ENCODE results near the gene ACTL10. TPM values are rescaled to one million over a fixed set of nuclear protein-coding genes. Genes with fewer than 3 reads are reported as not detected.

ACTL10 gene
- total RNA-seq, 1 experiment from 2014 or later = 5.4 TPM

DNA sequence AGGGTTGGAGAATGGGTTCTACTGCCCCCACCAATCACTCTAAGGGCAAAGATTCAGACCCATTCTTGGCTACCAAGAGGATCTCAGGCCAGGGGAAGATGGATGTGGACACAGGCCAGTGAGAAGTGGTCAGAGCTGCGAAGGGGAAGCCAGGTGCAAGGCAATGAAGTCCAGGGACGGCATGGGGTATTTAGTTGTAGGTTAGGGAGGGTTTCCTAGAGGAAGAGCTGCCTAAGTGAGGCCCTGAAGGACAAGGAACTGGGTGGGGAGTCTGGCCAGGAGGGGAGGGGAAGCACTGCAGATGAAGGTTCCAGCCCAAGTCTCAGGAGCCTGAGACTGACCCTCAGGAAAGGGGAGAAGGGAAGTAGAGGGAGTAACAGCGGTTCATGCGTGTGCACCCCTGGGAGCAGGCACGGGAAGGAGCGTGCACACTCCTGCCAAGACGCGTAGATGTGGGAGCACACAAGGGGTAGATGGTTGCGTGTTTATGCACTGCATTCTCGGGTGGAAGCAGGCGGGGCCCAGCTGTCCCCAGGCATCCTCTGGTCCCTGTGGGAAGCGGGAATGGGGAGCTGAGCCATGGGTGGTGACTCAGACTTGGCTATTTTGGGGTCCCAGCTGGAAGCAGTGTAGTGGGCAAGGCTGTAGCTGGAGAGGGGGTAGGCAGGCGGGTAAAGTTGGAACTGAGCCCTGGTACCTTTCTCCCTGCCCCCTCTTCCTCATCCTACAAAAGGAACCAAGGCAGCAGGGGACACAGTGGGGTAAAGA lies 3.3 kb downstream of the ACTL10 start:
- Mint-ChIP-seq H3K4me1 (ENCODE audit: low read depth, unreplicated experiment) (peaks cover 34% of the 10 kb centered on the region), H3K27ac (ENCODE audit: unreplicated experiment) (no peak overlapping the region), H3K36me3 (ENCODE audit: insufficient read depth, unreplicated experiment) (peaks cover 60% of the 10 kb centered on the region), H3K9me3 (ENCODE audit: low read depth, unreplicated experiment) (no peaks in the 10 kb centered on the region), H3K27me3 (ENCODE audit: unreplicated experiment) (no peaks in the 10 kb centered on the region), H3K4me3 (ENCODE audit: low read depth, unreplicated experiment) (no peak overlapping the region)
- no peak for DNase-seq
- intact Hi-C loops (cut with micrococcal nuclease; ENCODE audit: unreplicated experiment) = loop anchor here (5.0 to 10.0 kb wide), 3 partner anchors 62 to 445 kb away; partner anchors contain the start of genes CDK5RAP1, EIF2S2 and ZNF341
- CTCF ChIA-PET = no interaction called here
- no TSS peak for BruUV-seq (replicated peaks)
- TF ChIP-seq, protein P1, sequence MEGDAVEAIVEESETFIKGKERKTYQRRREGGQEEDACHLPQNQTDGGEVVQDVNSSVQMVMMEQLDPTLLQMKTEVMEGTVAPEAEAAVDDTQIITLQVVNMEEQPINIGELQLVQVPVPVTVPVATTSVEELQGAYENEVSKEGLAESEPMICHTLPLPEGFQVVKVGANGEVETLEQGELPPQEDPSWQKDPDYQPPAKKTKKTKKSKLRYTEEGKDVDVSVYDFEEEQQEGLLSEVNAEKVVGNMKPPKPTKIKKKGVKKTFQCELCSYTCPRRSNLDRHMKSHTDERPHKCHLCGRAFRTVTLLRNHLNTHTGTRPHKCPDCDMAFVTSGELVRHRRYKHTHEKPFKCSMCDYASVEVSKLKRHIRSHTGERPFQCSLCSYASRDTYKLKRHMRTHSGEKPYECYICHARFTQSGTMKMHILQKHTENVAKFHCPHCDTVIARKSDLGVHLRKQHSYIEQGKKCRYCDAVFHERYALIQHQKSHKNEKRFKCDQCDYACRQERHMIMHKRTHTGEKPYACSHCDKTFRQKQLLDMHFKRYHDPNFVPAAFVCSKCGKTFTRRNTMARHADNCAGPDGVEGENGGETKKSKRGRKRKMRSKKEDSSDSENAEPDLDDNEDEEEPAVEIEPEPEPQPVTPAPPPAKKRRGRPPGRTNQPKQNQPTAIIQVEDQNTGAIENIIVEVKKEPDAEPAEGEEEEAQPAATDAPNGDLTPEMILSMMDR (IDR thresholded peaks at IDR 0.05; ENCODE audit: unreplicated experiment) = no peak

DNA sequence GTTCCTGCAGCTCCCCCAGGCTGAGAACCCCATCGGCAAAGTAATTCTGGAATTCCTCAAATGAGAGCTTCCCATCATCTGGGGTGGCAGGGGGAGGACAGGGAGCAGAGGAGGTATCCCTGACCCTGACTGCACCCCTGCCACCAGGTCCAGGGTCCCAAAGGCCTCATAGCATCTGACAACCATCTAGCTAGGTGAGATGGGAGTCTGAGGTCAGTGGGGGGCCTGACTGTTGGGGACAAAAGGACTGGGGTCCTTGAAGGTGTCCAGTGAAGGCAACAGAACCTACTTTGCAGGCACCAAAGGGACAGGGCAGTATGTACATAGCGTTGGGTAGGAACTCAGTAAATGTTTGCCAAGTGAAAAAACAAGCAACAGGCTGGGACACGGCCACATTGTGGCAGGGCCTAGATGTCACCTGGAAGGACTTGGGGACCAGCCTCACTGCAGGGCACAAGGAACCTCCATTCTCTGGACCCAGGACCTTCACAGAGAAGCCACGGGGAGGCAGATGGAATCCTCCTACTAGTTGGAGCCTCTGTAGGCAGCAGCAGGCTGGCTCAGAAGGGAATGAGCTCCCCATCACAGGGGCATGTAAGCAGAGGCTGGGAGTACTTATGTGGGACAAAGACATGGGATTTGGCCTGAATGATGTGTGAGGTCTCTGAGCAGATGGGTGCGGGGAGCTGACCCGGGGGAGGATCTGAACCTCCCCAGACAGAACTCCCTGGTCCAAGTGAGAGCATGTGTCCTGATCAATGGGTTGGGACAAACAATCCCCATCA lies 4.2 kb downstream of the ACTL10 start:
- peaks cover 59% of the 10 kb centered on the region for H3K36me3 Mint-ChIP-seq (ENCODE audit: insufficient read depth, unreplicated experiment)
- BruUV-seq (replicated peaks) = no TSS peak
- no peaks in the 10 kb centered on the region for H3K9me3 Mint-ChIP-seq (ENCODE audit: low read depth, unreplicated experiment)
- H3K27ac Mint-ChIP-seq (ENCODE audit: unreplicated experiment) = no peak overlapping the region
- TF ChIP-seq, protein P1 (IDR thresholded peaks at IDR 0.05; ENCODE audit: unreplicated experiment) = no peak
- H3K4me1 Mint-ChIP-seq (ENCODE audit: low read depth, unreplicated experiment) = peaks cover 30% of the 10 kb centered on the region
- DNase-seq = no peak
- intact Hi-C loops (cut with micrococcal nuclease; ENCODE audit: unreplicated experiment) = no loop called here
- no peaks in the 10 kb centered on the region for H3K27me3 Mint-ChIP-seq (ENCODE audit: unreplicated experiment)
- no peak overlapping the region for H3K4me3 Mint-ChIP-seq (ENCODE audit: low read depth, unreplicated experiment)
- CTCF ChIA-PET = interaction anchor here (0.6 kb wide), 1 partner anchor 267 kb away, joined by 3 read pairs; no protein-coding TSS in a partner anchor

DNA sequence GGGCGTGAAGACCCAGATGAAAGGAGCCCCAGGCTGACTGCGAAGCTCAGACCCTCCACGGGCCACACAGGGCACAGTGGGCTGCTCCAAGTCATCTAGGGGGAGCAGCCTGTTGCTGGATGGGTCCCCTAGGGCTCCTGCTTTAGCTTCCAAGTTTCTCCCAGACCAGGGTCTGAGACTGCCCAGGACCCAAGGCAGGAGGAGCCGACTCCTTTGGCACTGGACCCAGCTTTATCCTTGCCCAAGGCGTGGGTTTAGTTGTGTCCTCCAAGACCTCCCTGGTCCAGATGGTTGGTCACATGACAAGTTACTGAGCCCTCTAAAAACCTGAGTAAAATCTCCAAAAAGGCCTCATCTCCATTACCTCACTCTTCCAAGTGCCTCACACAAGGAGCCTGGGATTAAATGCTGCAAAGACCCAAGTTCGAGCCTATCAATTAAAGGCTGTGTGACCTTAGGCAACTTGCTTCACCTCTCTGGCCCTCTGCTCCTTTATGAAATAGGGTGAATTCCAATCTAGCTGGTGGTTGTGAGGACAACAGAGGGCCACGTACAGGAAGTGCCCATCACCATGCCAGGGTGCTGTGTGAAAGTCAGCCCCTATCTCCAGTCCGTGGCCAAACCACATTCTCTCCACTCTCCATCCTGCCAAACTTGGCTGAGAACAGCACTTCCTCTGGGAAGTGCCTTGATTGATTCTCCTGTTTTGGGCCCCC lies 5.0 kb downstream of the ACTL10 start:
- Mint-ChIP-seq H3K9me3 (ENCODE audit: low read depth, unreplicated experiment) (no peaks in the 10 kb centered on the region), H3K27ac (ENCODE audit: unreplicated experiment) (no peak overlapping the region), H3K27me3 (ENCODE audit: unreplicated experiment) (no peaks in the 10 kb centered on the region), H3K4me3 (ENCODE audit: low read depth, unreplicated experiment) (no peak overlapping the region), H3K36me3 (ENCODE audit: insufficient read depth, unreplicated experiment) (peaks cover 59% of the 10 kb centered on the region), H3K4me1 (ENCODE audit: low read depth, unreplicated experiment) (peaks cover 21% of the 10 kb centered on the region)
- CTCF ChIA-PET = interaction anchor here (0.6 kb wide), 1 partner anchor 266 kb away, joined by 3 read pairs; no protein-coding TSS in a partner anchor
- no peak for DNase-seq
- TF ChIP-seq, protein P1 (IDR thresholded peaks at IDR 0.05; ENCODE audit: unreplicated experiment) = no peak
- intact Hi-C loops (cut with micrococcal nuclease; ENCODE audit: unreplicated experiment) = no loop called here
- BruUV-seq (replicated peaks) = TSS peak; percentile 15

DNA sequence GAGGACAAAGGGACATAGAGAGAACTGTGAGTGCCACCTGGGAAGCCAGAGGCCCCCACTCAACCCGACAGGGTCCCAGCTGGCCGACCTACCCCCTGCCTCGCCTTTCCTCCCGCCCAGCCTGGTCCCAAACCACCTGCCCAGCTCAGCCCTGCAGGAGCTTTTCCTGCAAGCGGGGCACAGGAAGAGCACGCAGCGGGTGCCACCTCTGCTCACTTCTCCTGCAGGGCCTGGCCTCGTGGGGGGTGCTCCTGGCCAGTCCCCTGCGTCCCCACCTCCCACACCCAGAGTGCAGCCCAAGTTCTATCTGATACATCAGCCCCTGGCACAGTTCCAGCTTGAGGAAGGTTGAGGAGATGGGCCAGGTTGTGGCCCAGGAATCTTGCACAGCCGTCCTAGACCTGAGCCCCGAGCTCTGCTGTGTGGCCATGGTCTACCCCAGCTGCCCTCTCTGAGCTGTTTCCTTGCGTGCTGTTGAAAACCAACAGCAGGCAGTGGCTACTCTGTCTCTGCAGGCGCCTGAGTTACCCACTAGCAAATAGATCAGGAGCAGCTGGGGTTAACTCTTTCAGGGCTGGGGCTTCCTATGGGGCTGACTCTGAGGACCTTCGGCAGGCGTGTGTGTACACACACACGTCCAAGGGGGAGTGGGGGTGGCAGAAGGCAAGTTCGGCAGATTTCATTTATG lies 5.8 kb downstream of the ACTL10 start:
- TF ChIP-seq, protein P1 (IDR thresholded peaks at IDR 0.05; ENCODE audit: unreplicated experiment) = no peak
- H3K4me3 Mint-ChIP-seq (ENCODE audit: low read depth, unreplicated experiment) = peak overlapping the region; percentile 94
- H3K9me3 Mint-ChIP-seq (ENCODE audit: low read depth, unreplicated experiment) = no peaks in the 10 kb centered on the region
- intact Hi-C loops (cut with micrococcal nuclease; ENCODE audit: unreplicated experiment) = no loop called here
- CTCF ChIA-PET = interaction anchor here (0.7 to 1.6 kb wide), 2 partner anchors 9 to 131 kb away, joined by 3 to 5 read pairs; no protein-coding TSS in a partner anchor
- H3K4me1 Mint-ChIP-seq (ENCODE audit: low read depth, unreplicated experiment) = peaks cover 18% of the 10 kb centered on the region
- H3K27ac Mint-ChIP-seq (ENCODE audit: unreplicated experiment) = peak overlapping the region; percentile 68
- peaks cover 58% of the 10 kb centered on the region for H3K36me3 Mint-ChIP-seq (ENCODE audit: insufficient read depth, unreplicated experiment)
- BruUV-seq (replicated peaks) = no TSS peak
- no peak for DNase-seq
- no peaks in the 10 kb centered on the region for H3K27me3 Mint-ChIP-seq (ENCODE audit: unreplicated experiment)

Measured in Calu3 (cell line).